Kidney epithelial cell (primary cell): Measurements from ENCODE around the gene ANKRD53. TPM values are rescaled to one million over a fixed set of nuclear protein-coding genes. Genes with fewer than 3 reads are reported as not detected.

Experiments used
- DNase-seq: peaks from one replicate; pipeline ENCODE4 v3.0.0-alpha.2; 2010; ENCODE audit warnings: low read depth
- H3K27me3 ChIP-seq: 2 replicates; pipeline ENCODE4 v1.6.0; 2011; ENCODE audit warnings: low read length; ENCODE audit not compliant: control insufficient read depth, insufficient read depth
- H3K36me3 ChIP-seq: 2 replicates; pipeline ENCODE4 v1.5.1; 2011; ENCODE audit warnings: low read length; ENCODE audit not compliant: control insufficient read depth, insufficient read depth
- H3K4me3 ChIP-seq: 2 replicates; pipeline ENCODE4 v1.5.1; 2011; ENCODE audit warnings: low read depth, mild to moderate bottlenecking, control low read depth, low read length
- total RNA-seq: library from RNA; depleted of rRNA; stranded (reverse); fragments of >200 nt; gene quantifications from 2 replicates; pipeline ENCODE4 v1.2.3, GENCODE V29; 2015
- TF ChIP-seq, protein P1 (sequence below): IDR thresholded peaks from 2 replicates; pipeline ENCODE4 v1.5.1; 2011; ENCODE audit warnings: mild to moderate bottlenecking, moderate library complexity, low read length, control low read depth, inconsistent platforms; ENCODE audit not compliant: insufficient read depth, poor library complexity, severe bottlenecking

Gene ANKRD53
- total RNA-seq, 1 donor from 2014 or later = 0.54 TPM

DNA sequence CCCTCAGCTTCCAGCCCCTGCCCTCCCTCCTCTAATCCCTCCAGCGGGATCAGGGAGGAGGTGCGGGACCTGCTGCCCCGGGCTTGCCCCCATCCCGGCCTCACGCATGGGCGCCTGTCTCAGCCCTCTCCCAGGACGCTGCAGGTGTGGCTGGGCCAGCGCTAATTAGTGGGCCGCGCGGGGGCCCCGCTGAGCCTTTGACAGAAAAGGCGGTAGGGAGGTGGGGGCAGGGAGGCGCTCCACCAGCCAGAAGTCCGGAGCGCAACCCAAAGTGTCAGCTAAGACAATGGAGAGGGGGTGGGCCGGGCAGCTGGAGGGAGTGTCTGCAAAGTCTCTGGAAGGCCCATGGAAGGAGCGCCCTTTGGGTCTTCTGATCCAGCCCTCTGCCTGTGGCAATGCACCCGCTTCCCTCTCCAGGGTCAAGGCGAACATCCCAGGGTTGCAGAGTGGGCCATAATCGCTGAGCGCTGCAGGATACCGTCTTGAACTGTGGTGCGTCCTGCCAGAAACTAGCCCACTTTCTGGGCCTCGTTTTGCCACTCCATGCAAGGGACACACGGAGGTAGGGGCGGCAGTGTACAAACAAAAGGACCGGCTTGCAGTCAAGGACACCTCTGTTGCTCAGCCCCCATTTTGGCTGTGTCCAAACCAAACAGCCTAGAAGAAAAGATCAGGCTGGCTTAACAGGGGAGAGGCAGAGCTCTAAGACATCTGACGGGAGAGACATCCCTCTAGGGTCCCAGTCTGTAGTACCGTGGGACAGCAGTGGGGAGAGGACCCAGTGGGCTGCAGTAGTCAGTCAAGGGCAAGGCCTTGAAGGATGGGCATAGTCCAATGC, 39.2 kb upstream of the ANKRD53 start:
- TF ChIP-seq, protein P1, sequence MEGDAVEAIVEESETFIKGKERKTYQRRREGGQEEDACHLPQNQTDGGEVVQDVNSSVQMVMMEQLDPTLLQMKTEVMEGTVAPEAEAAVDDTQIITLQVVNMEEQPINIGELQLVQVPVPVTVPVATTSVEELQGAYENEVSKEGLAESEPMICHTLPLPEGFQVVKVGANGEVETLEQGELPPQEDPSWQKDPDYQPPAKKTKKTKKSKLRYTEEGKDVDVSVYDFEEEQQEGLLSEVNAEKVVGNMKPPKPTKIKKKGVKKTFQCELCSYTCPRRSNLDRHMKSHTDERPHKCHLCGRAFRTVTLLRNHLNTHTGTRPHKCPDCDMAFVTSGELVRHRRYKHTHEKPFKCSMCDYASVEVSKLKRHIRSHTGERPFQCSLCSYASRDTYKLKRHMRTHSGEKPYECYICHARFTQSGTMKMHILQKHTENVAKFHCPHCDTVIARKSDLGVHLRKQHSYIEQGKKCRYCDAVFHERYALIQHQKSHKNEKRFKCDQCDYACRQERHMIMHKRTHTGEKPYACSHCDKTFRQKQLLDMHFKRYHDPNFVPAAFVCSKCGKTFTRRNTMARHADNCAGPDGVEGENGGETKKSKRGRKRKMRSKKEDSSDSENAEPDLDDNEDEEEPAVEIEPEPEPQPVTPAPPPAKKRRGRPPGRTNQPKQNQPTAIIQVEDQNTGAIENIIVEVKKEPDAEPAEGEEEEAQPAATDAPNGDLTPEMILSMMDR = no peak
- no peak for DNase-seq

DNA sequence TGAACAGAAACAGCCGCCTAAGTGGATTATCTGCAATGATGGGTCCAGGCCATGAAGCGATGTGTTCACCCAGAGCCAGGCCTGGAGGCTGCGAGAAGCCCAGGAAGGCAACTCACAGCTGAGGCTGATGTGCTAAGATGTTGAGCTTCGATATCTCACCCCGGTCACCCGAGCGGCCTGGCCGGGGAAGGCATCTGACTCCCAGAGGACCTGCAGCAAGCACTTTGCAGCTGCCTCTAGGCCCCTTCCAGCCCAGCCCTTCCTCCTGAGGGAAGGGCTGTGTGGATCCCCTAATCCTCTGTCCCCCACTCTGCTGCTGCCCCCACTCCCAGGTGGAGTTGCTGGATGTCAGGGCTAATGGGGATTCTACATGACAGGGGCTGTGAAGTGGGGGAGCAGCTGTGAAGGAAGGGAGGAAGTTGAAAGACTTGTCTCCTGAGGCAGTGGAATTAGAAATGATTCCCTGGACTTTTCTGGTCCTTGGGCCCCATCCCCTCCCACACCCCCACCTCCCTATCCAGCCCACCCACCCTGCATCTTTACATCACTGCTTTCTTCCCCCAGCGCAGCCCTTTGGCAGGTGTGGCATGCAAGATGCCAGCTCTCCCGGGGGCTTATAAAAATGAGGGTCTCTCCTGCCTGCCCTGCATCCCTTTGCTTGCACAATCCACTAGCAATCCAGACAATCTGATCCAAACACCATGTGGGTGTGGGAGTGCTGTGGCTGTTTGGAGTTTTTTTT, 38.4 kb upstream of the ANKRD53 start:
- Histone ChIP-seq H3K4me3 (no peak overlapping the region), H3K27me3 (peaks cover 36% of the 10 kb centered on the region), H3K36me3 (no peaks in the 10 kb centered on the region)
- DNase-seq = no peak
- TF ChIP-seq, protein P1 = no peak

More for the DNA sequence above, 39.2 kb upstream of the ANKRD53 start:
- H3K4me3 ChIP-seq = no peak overlapping the region
- no peaks in the 10 kb centered on the region for H3K36me3 ChIP-seq
- peaks cover 42% of the 10 kb centered on the region for H3K27me3 ChIP-seq

DNA sequence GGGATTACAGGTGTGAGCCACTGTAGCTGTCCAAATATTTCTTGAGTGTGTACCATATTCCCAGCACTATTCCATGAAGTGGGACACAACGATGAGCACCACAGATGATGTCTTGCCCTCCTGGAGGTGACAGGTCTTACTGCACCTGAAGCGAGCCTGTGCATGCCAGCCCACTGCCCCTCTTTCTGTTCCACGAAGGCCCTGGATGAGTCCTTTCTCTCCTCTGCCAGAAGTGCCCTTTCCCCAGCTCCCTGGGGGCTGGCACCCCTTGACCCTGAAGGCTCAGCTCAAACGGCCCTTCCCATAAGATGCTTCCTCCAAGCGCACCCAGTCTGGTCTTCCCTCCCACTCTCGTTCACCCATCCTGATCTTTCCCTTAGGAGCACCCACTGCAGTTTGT, 37.2 kb upstream of the ANKRD53 start:
- Histone ChIP-seq H3K27me3 (peaks cover 25% of the 10 kb centered on the region), H3K4me3 (no peak overlapping the region), H3K36me3 (no peaks in the 10 kb centered on the region)
- TF ChIP-seq, protein P1 = no peak
- DNase-seq = no peak

DNA sequence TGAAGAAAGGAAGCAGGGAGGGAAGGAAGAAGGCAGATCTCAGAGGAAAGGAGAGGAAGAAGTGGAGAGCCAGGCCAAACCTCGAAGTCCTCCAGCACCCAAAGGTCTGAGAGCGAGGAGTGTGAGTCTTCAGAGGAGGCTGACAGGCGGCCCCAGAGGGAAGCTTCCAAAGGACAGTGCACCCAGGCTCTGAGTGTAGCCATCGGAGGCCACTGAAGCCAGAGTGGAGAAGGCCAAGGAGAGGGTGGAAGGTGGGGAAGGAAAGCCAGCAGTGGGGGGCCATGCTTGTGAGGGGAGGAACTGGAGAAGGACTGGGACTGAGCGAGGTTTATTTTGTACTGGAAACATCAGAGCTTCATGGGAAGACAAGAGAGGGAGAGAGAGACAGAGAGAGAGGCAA, 36.7 kb upstream of the ANKRD53 start:
- no peak for DNase-seq
- H3K4me3 ChIP-seq = no peak overlapping the region
- peaks cover 21% of the 10 kb centered on the region for H3K27me3 ChIP-seq
- TF ChIP-seq, protein P1 = no peak
- H3K36me3 ChIP-seq = no peaks in the 10 kb centered on the region

DNA sequence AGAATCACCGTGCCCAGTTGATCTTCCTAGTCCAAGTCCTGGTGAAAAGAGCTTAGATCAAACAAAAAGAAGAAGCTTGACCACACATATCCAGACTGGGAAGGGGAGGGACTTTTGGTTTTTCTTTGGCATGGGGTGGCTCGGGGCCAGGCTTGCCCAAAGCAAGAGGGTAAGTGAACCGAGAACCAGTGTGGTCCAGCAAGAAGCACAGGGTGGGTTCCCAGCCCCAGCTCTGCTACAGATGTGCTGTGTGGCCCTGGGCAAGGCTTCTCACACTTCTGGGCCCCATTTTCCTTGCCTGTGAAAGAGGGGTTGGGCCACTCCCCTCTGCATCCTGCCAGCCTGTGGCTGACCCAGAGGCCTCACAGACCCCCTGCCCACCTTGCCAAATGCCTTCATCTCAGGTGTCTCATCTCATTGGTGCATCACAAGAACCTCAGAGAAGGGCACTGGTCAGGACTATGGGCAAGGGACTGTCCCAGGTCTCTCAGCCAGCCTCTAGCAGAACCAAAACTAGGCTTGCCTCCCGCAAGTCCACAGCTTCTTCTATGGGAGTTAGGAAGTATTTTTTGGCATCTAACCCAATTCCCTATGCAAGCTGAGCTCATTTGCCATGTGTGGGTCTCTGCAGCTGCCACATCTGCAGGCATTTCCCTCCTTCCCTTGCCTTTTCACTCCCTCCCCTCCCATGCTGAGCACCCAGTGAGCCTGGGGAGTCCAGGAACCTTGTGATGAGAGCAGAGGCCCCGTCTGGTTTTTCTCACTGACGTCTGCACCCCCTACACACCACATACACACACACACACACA, 35.8 kb upstream of the ANKRD53 start:
- TF ChIP-seq, protein P1 = no peak
- DNase-seq = no peak

More for the DNA sequence above, 35.8 kb upstream of the ANKRD53 start:
- no peaks in the 10 kb centered on the region for H3K36me3 ChIP-seq
- peaks cover 19% of the 10 kb centered on the region for H3K27me3 ChIP-seq
- H3K4me3 ChIP-seq = no peak overlapping the region
